GM13976 (cell line): ENCODE data around the gene SYT9.
A peak's percentile ranks its signal among the peaks of the same experiment; 100 is the strongest.

Experiments used
- DNase-seq: peaks from one replicate; pipeline ENCODE4 v3.0.0; 2012; ENCODE audit warnings: low spot score
- CTCF ChIP-seq: IDR thresholded peaks from 2 replicates; pipeline ENCODE4 v1.5.1; 2012; ENCODE audit warnings: borderline replicate concordance, mild to moderate bottlenecking; ENCODE audit not compliant: insufficient read depth; ENCODE audit errors: extremely low read depth, missing control alignments, control extremely low read depth
- in situ Hi-C: fragments of 300-500 bp; cut with MboI; formaldehyde crosslinking; loops from one replicate; pipeline ENCODE4 v1.12.0; 2022; ENCODE audit warnings: low sequenced_read_pairs, mixed read lengths, inconsistent platforms; ENCODE audit not compliant: unreplicated experiment

SYT9 gene

GRCh38 chr11:7436657-7437056 is 185.0 kb downstream of the SYT9 start:
- TF ChIP-seq CTCF, result no peak
- in situ Hi-C loops, result no loop called here
- peak; percentile 63 for DNase-seq

GRCh38 chr11:7437696-7438095 is 186.0 kb downstream of the SYT9 start:
- DNase-seq, result no peak
- in situ Hi-C loops, result no loop called here
- TF ChIP-seq CTCF, result no peak

- DNase-seq, result no peak
- in situ Hi-C loops, result loop anchor here (10.0 kb wide), 1 partner anchor 85 kb away; no protein-coding TSS in a partner anchor
- TF ChIP-seq CTCF, result no peak
Measured at GRCh38 chr11:7439746-7440320, 188.1 kb downstream of the SYT9 start.

GRCh38 chr11:7442588-7443215 is 191.0 kb downstream of the SYT9 start:
- peak; percentile 68 for DNase-seq
- TF ChIP-seq CTCF, result peak; percentile 80
- in situ Hi-C loops, result loop anchor here (10.0 kb wide), 1 partner anchor 88 kb away; no protein-coding TSS in a partner anchor

- no peak for TF ChIP-seq CTCF
- in situ Hi-C loops, result loop anchor here (10.0 kb wide), 1 partner anchor 90 kb away; no protein-coding TSS in a partner anchor
- no peak for DNase-seq
Measured at GRCh38 chr11:7444091-7444981, 192.6 kb downstream of the SYT9 start.

- in situ Hi-C loops, result loop anchor here (10.0 kb wide), 1 partner anchor 91 kb away; no protein-coding TSS in a partner anchor
- TF ChIP-seq CTCF, result no peak
- DNase-seq, result no peak
Measured at GRCh38 chr11:7445564-7445963, 193.9 kb downstream of the SYT9 start.
